Left renal pelvis (tissue), 4 donors: ENCODE results near the gene SMCHD1. TPM values are rescaled to one million over a fixed set of nuclear protein-coding genes. Genes with fewer than 3 reads are reported as not detected.
"Not testable (repeated sequence)": the region's sequence is repeated elsewhere in the genome, so short reads cannot be mapped to it uniquely, and the experiment has no call there.

Source experiments
- DNase-seq, 4 donors: peaks; one replicate each; pipeline ENCODE4 v3.0.0-alpha.2; 2013; ENCODE audit warnings: low read depth in 4 of 4, low spot score in 3 of 4
- polyA plus RNA-seq, 4 donors: library from polyadenylated mRNA; unstranded; fragments of 120-200 nt; gene quantifications; one replicate each; pipeline ENCODE4 v1.2.1, GENCODE V29; 2013; ENCODE audit not compliant: insufficient read length in 4 of 4

The SMCHD1 gene
- polyA plus RNA-seq, 4 donors, result 57.4 to 68.5 (median 64.2) TPM

GRCh38 chr18:2809666-2810183 lies 154.2 kb downstream of the SMCHD1 start:
- not testable (repeated sequence) for DNase-seq

- no peak for DNase-seq
Measured at GRCh38 chr18:2811416-2811815, 155.9 kb downstream of the SMCHD1 start.

DNA sequence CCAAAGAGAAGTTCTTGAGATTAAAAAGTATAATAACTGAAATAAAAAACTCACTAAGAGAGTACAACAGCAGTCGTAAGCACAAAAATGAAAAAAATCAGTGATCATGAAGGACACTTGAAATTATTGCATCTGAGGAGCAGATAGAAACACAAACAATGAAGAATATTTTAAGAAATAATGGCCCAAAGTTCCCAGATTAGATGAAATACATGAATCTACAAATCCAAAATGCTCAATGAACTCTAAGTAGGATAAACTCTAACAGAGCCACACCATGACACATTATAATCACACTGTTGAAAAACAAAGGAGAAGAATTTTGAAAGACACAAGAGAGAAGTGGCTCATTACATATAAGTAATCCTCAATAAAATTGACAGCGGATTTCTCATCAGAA lies 159.4 kb downstream of the SMCHD1 start:
- no peak for DNase-seq

- DNase-seq, result no peak
Measured at GRCh38 chr18:2818281-2818680, 162.8 kb downstream of the SMCHD1 start.

DNA sequence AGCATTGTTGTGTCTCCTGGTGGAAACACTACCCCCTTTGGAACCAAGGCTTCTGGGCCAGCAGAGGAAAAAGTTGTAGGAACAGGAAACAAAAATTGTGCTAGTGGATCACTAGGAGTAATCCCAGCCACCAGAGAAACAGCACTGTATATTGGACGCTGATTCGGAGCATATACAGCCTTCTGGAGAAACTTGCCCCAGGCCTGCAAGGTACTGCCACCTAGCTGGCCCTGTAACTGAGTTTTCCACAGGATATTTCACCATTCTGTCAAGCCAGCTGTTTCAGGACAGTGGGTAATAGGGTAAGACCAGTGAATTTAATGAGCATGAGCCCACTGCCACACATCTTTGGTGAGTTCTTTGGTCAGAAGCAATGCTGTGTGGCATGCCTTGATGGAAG lies 166.2 kb downstream of the SMCHD1 start:
- DNase-seq, result no peak

DNA sequence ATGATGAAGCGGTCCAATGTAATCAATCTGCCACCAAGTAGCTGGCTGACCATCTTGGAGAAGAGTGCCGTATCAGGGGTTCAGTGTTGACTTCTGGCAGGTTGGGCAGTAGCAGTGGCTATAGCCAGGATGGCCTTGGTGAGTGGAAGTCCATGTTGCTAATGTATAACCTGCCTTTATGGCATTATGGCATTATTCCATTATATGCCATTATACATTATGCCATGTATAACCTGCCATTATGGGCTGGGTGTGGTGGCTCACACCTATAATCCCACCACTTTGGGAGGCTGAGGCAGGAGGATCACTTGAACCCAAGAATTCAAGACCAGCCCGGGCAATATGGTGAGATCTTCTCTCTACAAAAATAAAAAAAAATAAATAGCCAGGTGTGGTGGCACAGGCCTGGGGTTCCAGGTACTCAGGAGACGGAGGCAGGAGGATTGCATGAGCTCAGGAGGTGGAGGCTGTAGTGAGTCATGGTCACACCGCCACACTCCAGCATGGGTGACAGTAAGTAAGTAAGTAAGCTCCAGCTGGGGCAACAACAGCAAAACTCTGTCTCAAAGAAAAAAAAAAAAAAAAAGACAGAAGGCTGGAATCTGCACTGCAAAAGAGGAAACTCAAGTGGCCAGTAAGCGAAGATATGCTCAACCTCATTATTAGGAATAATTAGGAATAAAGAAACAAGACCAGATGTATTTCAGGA lies 166.8 kb downstream of the SMCHD1 start:
- no peak for DNase-seq

- no peak for DNase-seq
Measured at GRCh38 chr18:2823202-2823601, 167.7 kb downstream of the SMCHD1 start.

GRCh38 chr18:2823966-2824365 lies 168.4 kb downstream of the SMCHD1 start:
- DNase-seq, result no peak

- no peak for DNase-seq
Measured at GRCh38 chr18:2824865-2825264, 169.3 kb downstream of the SMCHD1 start.

DNA sequence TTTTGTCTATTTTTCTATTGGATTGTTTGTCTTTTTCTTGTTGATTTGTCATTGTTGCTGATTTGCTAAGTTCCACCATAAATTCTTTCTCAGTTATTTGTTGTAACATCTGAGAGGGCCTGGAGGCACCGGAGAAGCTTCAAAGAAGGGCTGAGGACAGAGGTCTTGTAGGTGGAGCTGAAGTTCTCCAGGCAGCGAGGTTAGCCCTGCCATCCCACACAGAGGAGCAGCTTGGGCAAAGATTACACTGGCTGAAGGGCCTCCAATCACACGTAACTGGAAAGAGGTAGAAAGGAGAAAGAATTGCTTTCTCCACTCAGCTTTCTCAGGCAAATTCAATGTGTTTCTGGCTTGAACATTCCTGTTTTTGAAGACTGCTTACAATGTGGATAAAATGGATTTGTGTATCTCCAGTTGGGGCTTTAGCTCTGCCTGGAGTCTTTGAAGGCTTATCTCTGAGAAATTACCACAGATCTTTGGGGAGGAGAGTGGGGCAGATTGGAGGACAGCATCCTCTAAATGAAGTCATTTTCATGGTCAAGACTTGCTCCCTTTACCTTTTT lies 170.2 kb downstream of the SMCHD1 start:
- no peak for DNase-seq

GRCh38 chr18:2826581-2826980 lies 171.1 kb downstream of the SMCHD1 start:
- no peak for DNase-seq

DNA sequence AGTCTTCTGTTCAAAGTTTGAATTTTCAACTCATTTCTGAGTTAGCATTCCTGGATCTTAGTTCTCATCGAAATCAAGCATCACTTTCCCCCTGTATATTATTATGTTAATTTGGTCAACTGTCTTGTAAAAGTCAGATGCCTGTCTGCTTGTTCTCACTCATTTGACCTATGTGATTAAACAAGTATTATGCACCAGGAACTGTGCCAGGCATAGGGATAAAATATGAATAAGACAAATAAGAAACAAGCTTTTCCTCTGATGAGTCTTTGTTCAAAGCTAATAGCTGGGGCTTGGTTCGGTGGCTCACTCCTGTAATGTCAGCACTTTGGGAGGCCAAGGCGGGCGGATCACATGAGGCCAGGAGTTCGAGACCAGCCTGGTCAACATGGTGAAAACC lies 171.5 kb downstream of the SMCHD1 start:
- DNase-seq, result no peak

GRCh38 chr18:2836118-2836517 lies 180.6 kb downstream of the SMCHD1 start:
- DNase-seq, result not testable (repeated sequence)

GRCh38 chr18:2837290-2837689 lies 181.8 kb downstream of the SMCHD1 start:
- DNase-seq, result not testable (repeated sequence)

GRCh38 chr18:2839202-2839601 lies 183.7 kb downstream of the SMCHD1 start:
- DNase-seq, result no peak

DNA sequence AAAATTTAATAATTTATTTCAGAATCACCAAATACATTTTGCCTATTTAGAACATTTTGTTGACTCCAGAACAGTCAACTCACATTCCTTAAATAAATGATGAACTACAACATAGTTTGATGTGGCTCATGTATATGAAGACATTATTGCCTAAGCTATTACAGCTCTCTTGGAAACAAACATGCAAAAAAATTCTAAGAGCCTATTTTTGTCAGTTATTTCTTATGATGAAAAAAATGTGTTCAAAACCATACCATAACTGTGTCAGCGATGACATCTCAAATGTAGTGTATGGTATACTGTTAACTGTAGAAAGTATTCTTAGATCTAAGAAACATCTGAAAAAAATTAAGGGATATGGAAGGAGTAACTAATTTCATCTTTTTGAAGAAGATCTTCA lies 185.0 kb downstream of the SMCHD1 start:
- no peak for DNase-seq

DNA sequence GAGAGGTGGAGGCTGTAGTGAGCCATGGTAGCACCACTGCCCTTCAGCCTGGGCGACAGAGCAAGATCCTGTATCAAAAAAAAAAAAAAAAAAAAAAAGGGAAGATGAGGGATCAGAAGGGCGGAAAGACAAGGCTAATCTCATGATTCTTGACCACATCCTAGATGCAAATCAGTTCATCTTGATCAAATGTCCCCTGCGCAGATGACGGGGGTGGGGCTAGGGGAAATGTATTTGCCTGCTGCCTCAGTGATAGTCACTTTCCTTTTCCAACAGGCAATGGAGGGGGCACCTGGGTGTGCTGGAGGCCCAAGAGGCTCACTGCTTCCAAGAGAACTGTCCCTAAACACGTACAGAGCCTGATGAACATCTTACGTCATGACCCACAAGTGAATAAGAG lies 187.6 kb downstream of the SMCHD1 start:
- no peak for DNase-seq

GRCh38 chr18:2845172-2845571 lies 189.6 kb downstream of the SMCHD1 start:
- no peak for DNase-seq

DNA sequence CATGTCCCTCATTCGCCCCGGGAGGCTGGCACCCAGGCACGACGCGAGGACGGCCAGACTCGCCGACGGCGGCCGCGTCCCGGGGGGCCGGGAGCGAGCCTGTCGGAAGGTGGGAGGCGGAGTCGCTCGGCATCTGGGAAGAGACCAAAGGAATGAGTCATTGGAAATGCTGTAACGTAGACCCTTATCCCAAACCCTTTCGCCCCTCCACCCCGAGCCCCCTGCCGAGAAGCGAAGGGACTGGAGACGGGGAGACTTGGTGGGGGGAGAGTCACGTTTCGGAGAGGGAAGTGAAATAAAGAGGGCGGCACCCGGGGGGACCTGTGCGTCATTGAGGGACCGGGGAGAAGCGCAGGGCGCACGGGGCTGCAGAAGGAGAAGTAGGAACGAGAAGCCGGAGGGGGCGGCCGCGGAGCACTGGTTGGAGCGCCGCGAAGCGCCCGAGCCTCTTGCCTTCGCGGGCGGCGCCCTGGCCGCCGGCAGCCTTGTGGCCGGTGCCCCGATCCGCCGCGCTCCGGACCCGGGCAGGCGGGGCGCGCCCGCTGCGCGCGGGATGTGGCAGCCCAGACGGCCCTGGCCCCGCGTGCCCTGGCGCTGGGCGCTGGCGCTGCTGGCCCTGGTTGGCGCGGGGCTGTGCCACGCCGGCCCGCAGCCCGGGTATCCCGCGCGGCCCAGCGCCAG lies 191.2 kb downstream of the SMCHD1 start, which contains the start of gene EMILIN2:
EMILIN2 (plus strand) TSS at position 371 of the 681 bp plus-strand sequence; CDS start at position 554, 183 bp downstream.
- DNase-seq, result no peak

GRCh38 chr18:2847317-2848246 lies 192.1 kb downstream of the SMCHD1 start:
- no peak for DNase-seq
